B cell (primary cell): ENCODE measurements around the gene SHANK1. TPM values are rescaled to one million over a fixed set of nuclear protein-coding genes. Genes with fewer than 3 reads are reported as not detected.

Source experiments
- ATAC-seq: fragments of 200-7000 bp; cut with Tn5 transposase; one replicate; pipeline ENCODE4 v1.10.0; 2021; ENCODE audit warnings: low read depth, mild to moderate bottlenecking, moderate number of reproducible peaks, moderate library complexity
- CTCF ChIA-PET: fragments of 350-600 bp; sonication (Branson Sonifier 250); formaldehyde crosslinking; loops from one replicate; lab custom pipeline; 2021; ENCODE audit warnings: antibody characterized with exemption, inconsistent platforms; lab: Charles Lee
- POLR2A ChIA-PET: fragments of 350-600 bp; sonication (Branson Sonifier 250); formaldehyde crosslinking; loops from one replicate; lab custom pipeline; 2021; ENCODE audit warnings: antibody characterized with exemption; lab: Charles Lee
- DNase-seq: peaks from one replicate; pipeline ENCODE4 v3.0.0; 2013
- H2AFZ ChIP-seq: 2 replicates; pipeline ENCODE4 v1.6.1; 2012; ENCODE audit warnings: mild to moderate bottlenecking, low read depth, low read length; ENCODE audit not compliant: insufficient read depth, poor library complexity, severe bottlenecking
- H3K27ac ChIP-seq, 2 donors: 1 replicate in 1 of 2; 2 replicates in 1 of 2; pipeline ENCODE4 v1.5.1; 2012 to 2013; ENCODE audit warnings: low read length in 2 of 2, mild to moderate bottlenecking in 2 of 2, moderate library complexity in 1 of 2
- H3K27me3 ChIP-seq, 4 experiments: fragments of 200-600 bp in 1 of 4; sonication (generic) in 1 of 4; replicated peaks in 1 of 4; 1 replicate in 2 of 4; 2 replicates in 2 of 4; pipeline versions ENCODE4 v1.6.1 to v1.7.0; 2013 to 2016; ENCODE audit warnings: low read length in 3 of 4, mild to moderate bottlenecking in 2 of 4, mixed read lengths in 1 of 4, moderate library complexity in 1 of 4; ENCODE audit not compliant: insufficient read depth in 4 of 4, control insufficient read depth in 3 of 4; ENCODE audit errors: control extremely low read depth in 1 of 4
- H3K36me3 ChIP-seq, 2 experiments: replicated peaks in 1 of 2; 1 replicate in 1 of 2; 2 replicates in 1 of 2; pipeline versions ENCODE4 v1.6.1 to v1.7.1; 2013; ENCODE audit warnings: low read length in 1 of 2; ENCODE audit not compliant: insufficient read depth in 2 of 2, control insufficient read depth in 1 of 2; ENCODE audit errors: control extremely low read depth in 1 of 2, extremely low read depth in 1 of 2
- H3K4me1 ChIP-seq, 2 donors: fragments of 200-600 bp in 1 of 2; sonication (generic) in 1 of 2; 1 replicate in 1 of 2; 2 replicates in 1 of 2; pipeline versions ENCODE4 v1.5.1 to v1.6.1; 2013 to 2017; ENCODE audit warnings: low read length in 2 of 2; ENCODE audit not compliant: control insufficient read depth in 2 of 2, insufficient read depth in 2 of 2
- H3K4me2 ChIP-seq: replicated peaks from 2 replicates; pipeline ENCODE3; 2012; ENCODE audit warnings: mild to moderate bottlenecking, low read depth, low read length; ENCODE audit not compliant: poor library complexity, severe bottlenecking
- H3K4me3 ChIP-seq, 5 experiments: fragments of 200-600 bp in 1 of 5; sonication (generic) in 1 of 5; 1 replicate in 3 of 5; 2 replicates in 2 of 5; pipeline versions ENCODE4 v1.5.1 to v1.7.0; 2011 to 2016; ENCODE audit warnings: low read length in 4 of 5, mild to moderate bottlenecking in 4 of 5, low read depth in 2 of 5, control low read depth in 1 of 5, moderate library complexity in 1 of 5; ENCODE audit not compliant: insufficient read depth in 1 of 5; ENCODE audit errors: control extremely low read depth in 1 of 5, extremely low read depth in 1 of 5
- H3K79me2 ChIP-seq: fragments of 200-600 bp; sonication (generic); one replicate; pipeline ENCODE4 v1.6.0; 2016; ENCODE audit warnings: low read length; ENCODE audit not compliant: control insufficient read depth, insufficient read depth
- H3K9ac ChIP-seq: fragments of 200-600 bp; sonication (generic); 2 replicates; pipeline ENCODE4 v1.6.1; 2017; ENCODE audit warnings: mild to moderate bottlenecking, low read length, moderate library complexity
- H3K9me3 ChIP-seq, 3 donors: one replicate each; pipeline versions ENCODE4 v1.6.1 to v1.7.1; 2013; ENCODE audit warnings: low read length in 2 of 3; ENCODE audit not compliant: control insufficient read depth in 2 of 3, insufficient read depth in 1 of 3; ENCODE audit errors: control extremely low read depth in 1 of 3
- H4K20me1 ChIP-seq: 2 replicates; pipeline ENCODE4 v1.6.0; 2012; ENCODE audit warnings: mild to moderate bottlenecking, low read length; ENCODE audit not compliant: insufficient read depth, control insufficient read depth, poor library complexity, severe bottlenecking
- H3K27ac Mint-ChIP-seq: one replicate; pipeline ENCODE4 v1.8.0; 2021; ENCODE audit warnings: mixed read lengths
- H3K27me3 Mint-ChIP-seq: one replicate; pipeline ENCODE4 v1.8.0; 2021; ENCODE audit warnings: mixed read lengths
- H3K4me1 Mint-ChIP-seq: one replicate; pipeline ENCODE4 v1.8.0; 2021; ENCODE audit warnings: mixed read lengths
- H3K4me3 Mint-ChIP-seq: one replicate; pipeline ENCODE4 v1.8.0; 2021; ENCODE audit warnings: mixed read lengths
- H3K9me3 Mint-ChIP-seq: one replicate; pipeline ENCODE4 v1.8.0; 2022; ENCODE audit warnings: mixed read lengths; ENCODE audit not compliant: insufficient read depth
- CTCF ChIP-seq: fragments of 200-600 bp; IDR thresholded peaks from one replicate; pipeline ENCODE4 v1.8.0; 2022; ENCODE audit warnings: antibody characterized with exemption, mild to moderate bottlenecking
- EZH2 ChIP-seq: IDR thresholded peaks from 2 replicates; pipeline ENCODE4 v1.6.1; 2012; ENCODE audit warnings: borderline replicate concordance, low read depth, mild to moderate bottlenecking, moderate library complexity, low read length; ENCODE audit not compliant: insufficient read depth, poor library complexity, severe bottlenecking
- WGBS: methylation state at CpG from one replicate; pipeline ENCODE4 v1.1.5; 2013; ENCODE audit warnings: missing lambda C conversion rate; ENCODE audit not compliant: insufficient coverage; 5-methylcytosine and 5-hydroxymethylcytosine counted together
- intact Hi-C: fragments of 100-400 bp; cut with micrococcal nuclease; formaldehyde crosslinking; loops from one replicate; pipeline ENCODE4 v1.10.0; 2022
- polyA plus RNA-seq: library from polyadenylated mRNA; depleted of rRNA; stranded (reverse); fragments of >200 nt; gene quantifications from 2 replicates; pipeline ENCODE4 v1.2.3, GENCODE V29; 2012
- total RNA-seq, 2 donors: library from RNA; stranded (reverse); fragments of 120-200 nt in 1 of 2; gene quantifications; 1 replicate in 1 of 2; 2 replicates in 1 of 2; pipeline versions ENCODE4 v1.2.3 to v1.2.4, GENCODE V29; 2013 to 2022

Gene SHANK1
- total and polyA plus RNA-seq, 2 donors (not counting 1 experiment from before 2014, with no cell fraction given), result not detected

DNA sequence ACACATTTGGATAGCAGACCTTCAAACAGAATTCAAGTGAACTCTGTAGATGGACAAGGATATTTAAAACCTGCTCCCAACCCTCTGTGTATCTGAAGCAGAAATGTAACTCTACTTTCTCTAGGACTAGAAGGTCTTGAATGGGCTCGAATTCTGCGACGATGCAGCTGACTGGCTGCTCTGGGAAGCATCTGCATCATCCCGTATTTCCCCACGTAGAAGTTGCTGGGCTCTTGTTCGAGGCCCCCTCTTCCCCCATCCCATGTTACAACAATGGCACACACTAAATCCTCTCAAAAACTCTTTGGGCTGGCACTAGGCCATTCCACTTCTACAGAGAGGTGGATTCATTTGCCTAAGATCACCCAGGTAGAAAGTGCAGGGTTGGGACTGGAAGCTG, 55.4 kb downstream of the SHANK1 start:
- WGBS, result 90% methylated on average over 5 of the region's 6 CpGs

GRCh38 chr19:50663482-50663790, 56.2 kb downstream of the SHANK1 start:
- H3K27ac Mint-ChIP-seq, result no peak overlapping the region
- Histone ChIP-seq H3K36me3 (no peaks in the 10 kb centered on the region), H3K79me2 (no peaks in the 10 kb centered on the region), H3K27me3 (peaks cover 0 to 43% (median 11%) of the 10 kb centered on the region in 4 experiments), H3K4me1 (peaks cover 16 to 25% of the 10 kb centered on the region in 2 donors), H3K9me3 (peaks cover 0 to 46% (median 3%) of the 10 kb centered on the region in 3 donors), H3K4me3 (no peak overlapping the region), H3K27ac (no peak overlapping the region), H3K9ac (no peak overlapping the region), H2AFZ (no peak overlapping the region), H4K20me1 (no peaks in the 10 kb centered on the region), H3K4me2 (no peak overlapping the region)
- DNase-seq (no peak), ATAC-seq (no peak)
- H3K27me3 Mint-ChIP-seq, result peaks cover 29% of the 10 kb centered on the region
- WGBS, result no CpG with 5 or more reads among the region's 1 CpG
- H3K9me3 Mint-ChIP-seq, result peaks cover 2% of the 10 kb centered on the region
- ChIA-PET POLR2A (no interaction called here), CTCF (no interaction called here)
- peaks cover 7% of the 10 kb centered on the region for H3K4me1 Mint-ChIP-seq
- TF ChIP-seq EZH2, result no peak
- TF ChIP-seq CTCF, result no peak
- intact Hi-C loops, result no loop called here
- H3K4me3 Mint-ChIP-seq, result no peak overlapping the region

More for the DNA sequence above, 55.4 kb downstream of the SHANK1 start:
- intact Hi-C loops, result no loop called here
- no peaks in the 10 kb centered on the region for H4K20me1 ChIP-seq
- Mint-ChIP-seq H3K9me3 (no peaks in the 10 kb centered on the region), H3K27me3 (peaks cover 29% of the 10 kb centered on the region), H3K4me1 (peaks cover 2% of the 10 kb centered on the region), H3K27ac (no peak overlapping the region), H3K4me3 (no peak overlapping the region)
- no peak overlapping the region for H3K4me2 ChIP-seq
- H3K9ac ChIP-seq, result no peak overlapping the region
- no peak for TF ChIP-seq EZH2
- TF ChIP-seq CTCF, result no peak
- POLR2A ChIA-PET, result interaction anchor here (0.6 kb wide), 1 partner anchor 322 kb away, joined by 6 read pairs; no protein-coding TSS in a partner anchor
- peaks cover 10 to 19% of the 10 kb centered on the region in 2 donors for H3K4me1 ChIP-seq
- CTCF ChIA-PET, result interaction anchor here (0.7 kb wide), 1 partner anchor 11 kb away, joined by 5 read pairs; no protein-coding TSS in a partner anchor
- peaks cover 0 to 42% (median 0%) of the 10 kb centered on the region in 3 donors for H3K9me3 ChIP-seq
- no peak overlapping the region for H3K4me3 ChIP-seq
- no peak overlapping the region for H3K27ac ChIP-seq
- peaks cover 0 to 41% (median 9%) of the 10 kb centered on the region in 4 experiments for H3K27me3 ChIP-seq
- H3K36me3 ChIP-seq, result no peaks in the 10 kb centered on the region
- ATAC-seq (no peak), DNase-seq (no peak)
- no peak overlapping the region for H2AFZ ChIP-seq
- no peaks in the 10 kb centered on the region for H3K79me2 ChIP-seq
